IMR-90 (cell line): ENCODE measurements around the gene NPIPA5.
"Not testable (repeated sequence)": the region's sequence is repeated elsewhere in the genome, so short reads cannot be mapped to it uniquely, and the experiment has no call there.

ENCODE experiments used
- BHLHE40 ChIP-seq: fragments of 150-350 bp; IDR thresholded peaks from 2 replicates; pipeline ENCODE4 v1.6.1; 2016; ENCODE audit warnings: mild to moderate bottlenecking, low read depth, low read length
- CEBPB ChIP-seq: IDR thresholded peaks from 2 replicates; pipeline ENCODE4 v1.6.1; 2012; ENCODE audit warnings: low read depth, low read length, improper control_type of control experiment
- CTCF ChIP-seq: conservative IDR thresholded peaks from 2 replicates; pipeline ENCODE4 v1.5.1; 2012; ENCODE audit warnings: mild to moderate bottlenecking, low read depth, low read length, improper control_type of control experiment
- FOS ChIP-seq: fragments of 150-350 bp; IDR thresholded peaks from 2 replicates; pipeline ENCODE4 v1.6.1; 2016; ENCODE audit warnings: low read depth, low read length
- MAZ ChIP-seq: IDR thresholded peaks from 2 replicates; pipeline ENCODE4 v1.6.1; 2012; ENCODE audit warnings: low read depth, mild to moderate bottlenecking, low read length, improper control_type of control experiment, moderate library complexity, borderline replicate concordance
- MXI1 ChIP-seq: IDR thresholded peaks from 2 replicates; pipeline ENCODE4 v1.6.1; 2012; ENCODE audit warnings: low read depth, mild to moderate bottlenecking, low read length, moderate library complexity, borderline replicate concordance
- POLR2A ChIP-seq: IDR thresholded peaks from 2 replicates; pipeline ENCODE4 v1.6.1; 2012; ENCODE audit warnings: mild to moderate bottlenecking, low read depth, low read length
- RAD21 ChIP-seq: IDR thresholded peaks from 2 replicates; pipeline ENCODE4 v1.6.1; 2012; ENCODE audit warnings: low read length, improper control_type of control experiment
- RCOR1 ChIP-seq: IDR thresholded peaks from 2 replicates; pipeline ENCODE4 v1.6.1; 2012; ENCODE audit warnings: mild to moderate bottlenecking, low read length, improper control_type of control experiment; ENCODE audit not compliant: insufficient replicate concordance
- RFX5 ChIP-seq: IDR thresholded peaks from 2 replicates; pipeline ENCODE4 v1.8.0; 2012; ENCODE audit warnings: low read depth, mild to moderate bottlenecking, low read length, moderate library complexity
- SMC3 ChIP-seq: fragments of 150-350 bp; IDR thresholded peaks from 2 replicates; pipeline ENCODE4 v1.6.1; 2016; ENCODE audit warnings: low read depth, mild to moderate bottlenecking, antibody characterized with exemption, low read length, moderate library complexity
- TF ChIP-seq, protein P1 (sequence below): fragments of 150-350 bp; IDR thresholded peaks from 2 replicates; pipeline ENCODE4 v1.6.1; 2016; ENCODE audit warnings: low read depth, mild to moderate bottlenecking, low read length, moderate library complexity, borderline replicate concordance
- TF ChIP-seq, protein P2 (sequence below): fragments of 150-350 bp; IDR thresholded peaks from 2 replicates; pipeline ENCODE4 v1.6.1; 2017; ENCODE audit warnings: mild to moderate bottlenecking, antibody characterized with exemption, low read length, low read depth

DNA sequence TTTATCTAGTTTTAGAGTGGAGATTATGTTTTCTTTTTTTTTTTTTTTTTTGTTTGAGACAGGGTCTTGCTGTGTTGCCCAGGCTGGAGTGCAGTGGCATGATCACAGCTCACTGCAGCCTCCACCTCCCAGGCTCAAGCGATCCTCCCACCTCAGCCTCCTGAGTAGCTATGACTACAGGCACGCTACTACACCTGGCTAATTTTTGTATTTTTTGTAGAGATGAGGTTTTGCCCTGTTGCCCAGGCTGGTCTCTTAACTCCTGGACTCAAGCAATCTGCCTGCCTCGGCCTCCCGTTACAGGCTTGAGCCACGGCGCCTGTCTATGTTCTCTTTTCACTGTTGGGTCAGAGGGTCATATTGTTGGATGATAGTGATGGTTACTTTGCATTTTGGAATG, 22.2 kb upstream of the NPIPA5 start:
- not testable (repeated sequence) for TF ChIP-seq CTCF, FOS, RFX5, RAD21, POLR2A, MAZ, CEBPB, MXI1, RCOR1, SMC3, BHLHE40
- TF ChIP-seq, protein P1, sequence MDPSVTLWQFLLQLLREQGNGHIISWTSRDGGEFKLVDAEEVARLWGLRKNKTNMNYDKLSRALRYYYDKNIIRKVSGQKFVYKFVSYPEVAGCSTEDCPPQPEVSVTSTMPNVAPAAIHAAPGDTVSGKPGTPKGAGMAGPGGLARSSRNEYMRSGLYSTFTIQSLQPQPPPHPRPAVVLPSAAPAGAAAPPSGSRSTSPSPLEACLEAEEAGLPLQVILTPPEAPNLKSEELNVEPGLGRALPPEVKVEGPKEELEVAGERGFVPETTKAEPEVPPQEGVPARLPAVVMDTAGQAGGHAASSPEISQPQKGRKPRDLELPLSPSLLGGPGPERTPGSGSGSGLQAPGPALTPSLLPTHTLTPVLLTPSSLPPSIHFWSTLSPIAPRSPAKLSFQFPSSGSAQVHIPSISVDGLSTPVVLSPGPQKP: not testable (repeated sequence)
- TF ChIP-seq, protein P2, sequence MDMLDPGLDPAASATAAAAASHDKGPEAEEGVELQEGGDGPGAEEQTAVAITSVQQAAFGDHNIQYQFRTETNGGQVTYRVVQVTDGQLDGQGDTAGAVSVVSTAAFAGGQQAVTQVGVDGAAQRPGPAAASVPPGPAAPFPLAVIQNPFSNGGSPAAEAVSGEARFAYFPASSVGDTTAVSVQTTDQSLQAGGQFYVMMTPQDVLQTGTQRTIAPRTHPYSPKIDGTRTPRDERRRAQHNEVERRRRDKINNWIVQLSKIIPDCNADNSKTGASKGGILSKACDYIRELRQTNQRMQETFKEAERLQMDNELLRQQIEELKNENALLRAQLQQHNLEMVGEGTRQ: not testable (repeated sequence)
